DOHH2 (cell line): ENCODE data around the gene IGSF5.

ENCODE experiments used
- H3F3A ChIP-seq: fragments of 200-600 bp; sonication (generic), shearing (Covaris generic); 2 replicates; pipeline ENCODE4 v1.6.0; 2016; ENCODE audit warnings: antibody characterized with exemption, mild to moderate bottlenecking; ENCODE audit not compliant: control insufficient read depth, insufficient read depth
- H3K27ac ChIP-seq: fragments of 200-600 bp; sonication (generic); 2 replicates; pipeline ENCODE4 v1.5.1; 2014; ENCODE audit warnings: low read depth, mild to moderate bottlenecking, low read length, moderate library complexity
- H3K27me3 ChIP-seq: fragments of 200-600 bp; sonication (generic); 2 replicates; pipeline ENCODE4 v1.6.1; 2014; ENCODE audit warnings: mild to moderate bottlenecking, low read length, mixed read lengths; ENCODE audit not compliant: control insufficient read depth
- H3K36me3 ChIP-seq: fragments of 200-600 bp; sonication (generic); 2 replicates; pipeline ENCODE4 v1.6.1; 2014; ENCODE audit warnings: mild to moderate bottlenecking, low read length, moderate library complexity, mixed read lengths; ENCODE audit not compliant: control insufficient read depth
- H3K4me1 ChIP-seq: fragments of 200-600 bp; sonication (generic); 2 replicates; pipeline ENCODE4 v1.6.1; 2014; ENCODE audit warnings: mild to moderate bottlenecking, low read length, mixed read lengths; ENCODE audit not compliant: control insufficient read depth
- H3K4me2 ChIP-seq: fragments of 200-600 bp; sonication (generic); 2 replicates; pipeline ENCODE4 v1.6.0; 2014; ENCODE audit warnings: mild to moderate bottlenecking, low read length, moderate library complexity
- H3K4me3 ChIP-seq: fragments of 200-600 bp; sonication (generic); 2 replicates; pipeline ENCODE4 v1.5.1; 2014; ENCODE audit warnings: mild to moderate bottlenecking, low read length, mixed read lengths
- H3K79me2 ChIP-seq: fragments of 200-600 bp; sonication (generic); 2 replicates; pipeline ENCODE4 v1.6.1; 2014; ENCODE audit warnings: mild to moderate bottlenecking, low read length, mixed read lengths; ENCODE audit not compliant: control insufficient read depth
- H3K9me2 ChIP-seq: fragments of 200-600 bp; sonication (generic); replicated peaks from 2 replicates; pipeline ENCODE4 v1.6.1; 2014; ENCODE audit warnings: mild to moderate bottlenecking, low read length, mixed read lengths; ENCODE audit not compliant: control insufficient read depth
- H3K9me3 ChIP-seq: fragments of 200-600 bp; sonication (generic); 2 replicates; pipeline ENCODE4 v1.6.1; 2014; ENCODE audit warnings: antibody characterized with exemption, low read length, mixed read lengths; ENCODE audit not compliant: control insufficient read depth, insufficient read depth
- H4K20me1 ChIP-seq: fragments of 200-600 bp; sonication (generic); 2 replicates; pipeline ENCODE4 v1.6.0; 2014; ENCODE audit warnings: low read depth, mild to moderate bottlenecking, antibody characterized with exemption, low read length, moderate library complexity; ENCODE audit not compliant: control insufficient read depth, insufficient read depth
- EZH2phosphoT487 ChIP-seq: fragments of 200-600 bp; sonication (generic); IDR thresholded peaks from 2 replicates; pipeline ENCODE4 v1.6.1; 2017; ENCODE audit warnings: borderline replicate concordance, mild to moderate bottlenecking, antibody characterized with exemption, low read length, moderate library complexity, mixed read lengths
- TF ChIP-seq, protein P1 (sequence below): fragments of 200-600 bp; sonication (generic); IDR thresholded peaks from one replicate; pipeline ENCODE4 v1.5.1; 2014; ENCODE audit warnings: antibody characterized with exemption, mild to moderate bottlenecking, low read depth, low read length; ENCODE audit not compliant: poor library complexity, severe bottlenecking

The IGSF5 gene

DNA sequence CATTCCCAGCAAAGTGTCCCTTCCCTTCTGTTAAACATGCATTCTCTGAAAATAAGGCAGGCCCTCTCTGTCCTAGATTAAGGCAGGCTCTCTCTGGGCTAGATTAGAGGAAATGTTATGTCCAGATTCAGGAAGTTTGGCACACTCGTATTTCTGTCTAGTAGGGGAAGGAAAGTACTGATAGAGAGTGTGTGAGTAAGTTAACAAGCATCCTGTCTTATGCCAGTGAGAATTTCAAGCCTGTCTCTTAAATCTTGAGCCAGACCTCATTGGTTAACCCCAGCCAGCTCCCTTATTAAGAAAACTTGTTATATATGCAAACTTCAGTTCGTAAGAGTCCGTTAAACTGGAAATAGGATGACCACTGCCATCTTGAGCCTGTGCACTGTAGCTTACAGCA is 31.6 kb downstream of the IGSF5 start:
- H3K4me2 ChIP-seq = no peak overlapping the region
- no peaks in the 10 kb centered on the region for H3K27me3 ChIP-seq
- H3K9me2 ChIP-seq = no peaks in the 10 kb centered on the region
- TF ChIP-seq, protein P1, sequence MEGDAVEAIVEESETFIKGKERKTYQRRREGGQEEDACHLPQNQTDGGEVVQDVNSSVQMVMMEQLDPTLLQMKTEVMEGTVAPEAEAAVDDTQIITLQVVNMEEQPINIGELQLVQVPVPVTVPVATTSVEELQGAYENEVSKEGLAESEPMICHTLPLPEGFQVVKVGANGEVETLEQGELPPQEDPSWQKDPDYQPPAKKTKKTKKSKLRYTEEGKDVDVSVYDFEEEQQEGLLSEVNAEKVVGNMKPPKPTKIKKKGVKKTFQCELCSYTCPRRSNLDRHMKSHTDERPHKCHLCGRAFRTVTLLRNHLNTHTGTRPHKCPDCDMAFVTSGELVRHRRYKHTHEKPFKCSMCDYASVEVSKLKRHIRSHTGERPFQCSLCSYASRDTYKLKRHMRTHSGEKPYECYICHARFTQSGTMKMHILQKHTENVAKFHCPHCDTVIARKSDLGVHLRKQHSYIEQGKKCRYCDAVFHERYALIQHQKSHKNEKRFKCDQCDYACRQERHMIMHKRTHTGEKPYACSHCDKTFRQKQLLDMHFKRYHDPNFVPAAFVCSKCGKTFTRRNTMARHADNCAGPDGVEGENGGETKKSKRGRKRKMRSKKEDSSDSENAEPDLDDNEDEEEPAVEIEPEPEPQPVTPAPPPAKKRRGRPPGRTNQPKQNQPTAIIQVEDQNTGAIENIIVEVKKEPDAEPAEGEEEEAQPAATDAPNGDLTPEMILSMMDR = no peak
- TF ChIP-seq EZH2phosphoT487 = no peak
- H3K79me2 ChIP-seq = no peaks in the 10 kb centered on the region
- H4K20me1 ChIP-seq = no peaks in the 10 kb centered on the region
- H3K27ac ChIP-seq = no peak overlapping the region
- no peaks in the 10 kb centered on the region for H3F3A ChIP-seq
- H3K36me3 ChIP-seq = no peaks in the 10 kb centered on the region
- no peak overlapping the region for H3K4me3 ChIP-seq
- H3K4me1 ChIP-seq = no peaks in the 10 kb centered on the region
- no peaks in the 10 kb centered on the region for H3K9me3 ChIP-seq

DNA sequence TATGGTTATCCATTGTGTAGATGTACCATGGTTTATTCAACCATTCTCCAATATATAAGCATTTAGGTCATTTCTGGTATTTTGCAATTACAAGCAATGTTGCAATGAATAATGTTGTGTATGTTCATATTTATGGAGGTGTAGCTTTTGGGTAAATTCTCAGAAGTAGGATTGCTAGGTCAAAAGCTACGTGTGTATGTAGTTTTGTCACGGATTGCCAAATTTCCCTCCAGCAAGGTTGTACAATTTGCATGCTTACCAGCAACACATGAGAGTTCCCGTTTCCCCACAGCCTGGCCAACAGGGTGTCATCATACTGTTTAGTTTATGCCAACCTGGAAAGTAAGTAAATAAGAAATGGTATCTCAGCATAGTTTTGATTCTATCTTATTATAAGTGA is 36.3 kb downstream of the IGSF5 start:
- Histone ChIP-seq H3F3A (no peaks in the 10 kb centered on the region), H4K20me1 (no peaks in the 10 kb centered on the region), H3K4me2 (no peak overlapping the region), H3K27me3 (no peaks in the 10 kb centered on the region), H3K4me3 (no peak overlapping the region), H3K9me2 (no peaks in the 10 kb centered on the region), H3K27ac (no peak overlapping the region), H3K36me3 (no peaks in the 10 kb centered on the region), H3K4me1 (no peaks in the 10 kb centered on the region), H3K9me3 (no peaks in the 10 kb centered on the region), H3K79me2 (no peaks in the 10 kb centered on the region)
- no peak for TF ChIP-seq EZH2phosphoT487
- TF ChIP-seq, protein P1 = no peak

DNA sequence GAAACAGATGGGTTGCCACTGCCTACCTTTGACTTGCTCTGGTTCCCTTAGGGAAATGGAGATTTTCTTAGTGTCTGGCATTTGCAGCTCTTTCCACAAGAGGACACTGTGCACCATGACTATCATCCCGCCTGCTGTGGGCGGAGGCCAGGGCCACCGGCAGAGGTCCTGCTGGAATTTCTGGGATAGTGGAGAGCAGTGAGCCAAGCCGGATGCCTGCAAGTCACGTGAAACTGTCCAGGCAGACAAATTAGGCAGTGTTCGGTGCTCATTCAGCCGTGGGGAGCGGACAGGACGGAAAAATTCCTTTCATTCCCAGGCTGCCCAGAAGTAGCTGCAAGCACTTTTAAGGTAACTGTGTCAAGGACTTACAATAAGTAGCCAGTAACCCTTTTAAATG is 43.4 kb downstream of the IGSF5 start:
- no peaks in the 10 kb centered on the region for H3F3A ChIP-seq
- H3K4me3 ChIP-seq = no peak overlapping the region
- no peaks in the 10 kb centered on the region for H3K36me3 ChIP-seq
- H3K4me1 ChIP-seq = no peaks in the 10 kb centered on the region
- H3K27me3 ChIP-seq = no peaks in the 10 kb centered on the region
- no peaks in the 10 kb centered on the region for H3K9me3 ChIP-seq
- H3K27ac ChIP-seq = no peak overlapping the region
- no peak for TF ChIP-seq EZH2phosphoT487
- TF ChIP-seq, protein P1 = no peak
- no peaks in the 10 kb centered on the region for H4K20me1 ChIP-seq
- H3K4me2 ChIP-seq = no peak overlapping the region
- H3K9me2 ChIP-seq = no peaks in the 10 kb centered on the region
- H3K79me2 ChIP-seq = no peaks in the 10 kb centered on the region

DNA sequence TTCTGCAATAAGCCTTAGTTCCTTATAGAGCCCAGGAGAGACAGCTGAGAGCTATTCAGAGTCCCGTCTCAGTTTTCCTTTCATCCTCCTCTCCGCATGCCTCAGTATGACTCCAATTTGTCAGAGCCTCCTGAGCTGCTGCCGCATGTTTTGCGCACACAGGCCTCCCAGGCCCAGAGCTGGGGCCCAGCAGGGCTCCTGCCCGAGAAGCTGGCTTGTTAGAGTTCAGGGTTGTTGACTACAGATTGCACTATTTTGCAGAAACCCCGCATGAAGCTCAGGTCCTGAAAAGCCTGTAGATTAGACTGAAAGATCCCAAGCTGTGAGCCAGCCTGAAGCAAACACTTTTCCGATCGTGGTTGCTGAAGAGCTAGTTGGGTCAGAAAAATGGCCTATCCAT is 51.5 kb downstream of the IGSF5 start:
- no peak for TF ChIP-seq EZH2phosphoT487

More for the DNA sequence above, 51.5 kb downstream of the IGSF5 start:
- Histone ChIP-seq H3K9me2 (no peaks in the 10 kb centered on the region), H3K4me1 (no peaks in the 10 kb centered on the region), H3K27ac (no peak overlapping the region), H3K36me3 (no peaks in the 10 kb centered on the region), H4K20me1 (no peaks in the 10 kb centered on the region), H3K27me3 (no peaks in the 10 kb centered on the region), H3K4me2 (no peak overlapping the region), H3K9me3 (no peaks in the 10 kb centered on the region), H3F3A (no peaks in the 10 kb centered on the region), H3K79me2 (no peaks in the 10 kb centered on the region), H3K4me3 (no peak overlapping the region)
